Iris pigment epithelial cell (primary cell): ENCODE measurements around the gene APBA2.
"Not testable (repeated sequence)": the region's sequence is repeated elsewhere in the genome, so short reads cannot be mapped to it uniquely, and the experiment has no call there.

ENCODE experiments used
- DNase-seq: peaks from one replicate; pipeline ENCODE4 v3.0.0-alpha.2; 2011; ENCODE audit warnings: low read depth

The APBA2 gene

GRCh38 chr15:29035336-29036285 lies 149.8 kb downstream of the APBA2 start:
- no peak for DNase-seq

GRCh38 chr15:29037997-29038705 lies 152.4 kb downstream of the APBA2 start:
- DNase-seq, result no peak

- DNase-seq, result no peak
Observed at GRCh38 chr15:29039466-29040369, 153.9 kb downstream of the APBA2 start.

GRCh38 chr15:29040370-29040751 lies 154.6 kb downstream of the APBA2 start:
- DNase-seq, result peak; percentile 95

GRCh38 chr15:29043736-29044502 lies 158.1 kb downstream of the APBA2 start:
- peak; percentile 87 for DNase-seq

- DNase-seq, result peak; percentile 83
Observed at GRCh38 chr15:29044503-29044901, 158.7 kb downstream of the APBA2 start.

- not testable (repeated sequence) for DNase-seq
Observed at GRCh38 chr15:29045161-29045560, 159.4 kb downstream of the APBA2 start.

GRCh38 chr15:29045717-29046116 lies 159.9 kb downstream of the APBA2 start:
- DNase-seq, result peak; percentile 71

GRCh38 chr15:29046281-29046810 lies 160.6 kb downstream of the APBA2 start:
- DNase-seq, result no peak

GRCh38 chr15:29046977-29047376 lies 161.2 kb downstream of the APBA2 start:
- no peak for DNase-seq

GRCh38 chr15:29048011-29048410 lies 162.2 kb downstream of the APBA2 start:
- no peak for DNase-seq

- DNase-seq, result peak; percentile 62
Observed at GRCh38 chr15:29050870-29051269, 165.1 kb downstream of the APBA2 start.

GRCh38 chr15:29051422-29051821 lies 165.6 kb downstream of the APBA2 start:
- DNase-seq, result no peak

GRCh38 chr15:29053006-29053405 lies 167.2 kb downstream of the APBA2 start:
- no peak for DNase-seq

- DNase-seq, result no peak
Observed at GRCh38 chr15:29053661-29054131, 167.9 kb downstream of the APBA2 start.

- DNase-seq, result no peak
Observed at GRCh38 chr15:29054171-29055045, 168.6 kb downstream of the APBA2 start.

- no peak for DNase-seq
Observed at GRCh38 chr15:29055876-29056275, 170.1 kb downstream of the APBA2 start.

GRCh38 chr15:29056839-29057450 lies 171.2 kb downstream of the APBA2 start:
- no peak for DNase-seq

GRCh38 chr15:29057856-29058255 lies 172.1 kb downstream of the APBA2 start:
- peak; percentile 14 for DNase-seq
